ENCODE measurements around the gene XAB2. TPM values are rescaled to one million over a fixed set of nuclear protein-coding genes. Genes with fewer than 3 reads are reported as not detected.

The XAB2 gene
- total RNA-seq, 4 donors from 2014 or later, result 29.6 to 51.2 (median 31.1) TPM

DNA sequence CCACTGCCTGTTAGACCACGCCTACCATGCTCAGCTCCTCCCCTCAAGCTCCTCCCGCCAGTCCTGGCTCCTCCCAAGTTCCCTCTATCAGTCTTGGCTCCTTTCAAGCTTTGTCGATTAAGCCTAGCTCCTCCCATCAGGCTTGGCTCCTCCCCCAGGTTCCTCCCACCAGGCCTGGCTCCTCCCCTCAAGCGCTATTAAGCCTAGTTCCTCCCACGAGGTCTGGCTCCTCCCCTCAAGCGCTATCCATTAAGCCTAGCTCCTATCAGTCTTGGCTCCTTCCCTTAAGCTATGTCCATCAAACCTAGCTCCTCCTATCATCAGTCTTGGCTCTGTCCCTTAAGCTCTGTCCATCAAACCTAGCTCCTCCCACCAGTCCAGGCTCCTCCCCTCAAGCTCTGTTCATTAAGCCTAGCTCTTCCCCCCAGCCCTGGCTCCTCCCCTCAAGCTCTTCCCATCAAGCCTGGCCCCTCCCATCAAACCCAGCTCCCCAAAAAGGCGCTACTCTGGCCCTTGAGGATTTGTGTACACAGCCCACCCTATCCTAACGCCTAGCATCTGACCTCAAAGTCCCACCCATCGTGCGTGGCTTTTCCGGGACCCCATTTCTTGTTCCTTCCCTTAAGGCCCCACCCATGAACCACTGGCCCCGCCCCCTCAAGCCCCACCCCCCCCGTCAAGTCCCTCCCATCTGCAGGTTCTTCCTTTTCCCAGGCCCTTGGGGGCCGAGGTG lies 23.7 kb downstream of the XAB2 start:
- no peaks in the 10 kb centered on the region for H3K9me3 ChIP-seq
- TF ChIP-seq, protein P1, sequence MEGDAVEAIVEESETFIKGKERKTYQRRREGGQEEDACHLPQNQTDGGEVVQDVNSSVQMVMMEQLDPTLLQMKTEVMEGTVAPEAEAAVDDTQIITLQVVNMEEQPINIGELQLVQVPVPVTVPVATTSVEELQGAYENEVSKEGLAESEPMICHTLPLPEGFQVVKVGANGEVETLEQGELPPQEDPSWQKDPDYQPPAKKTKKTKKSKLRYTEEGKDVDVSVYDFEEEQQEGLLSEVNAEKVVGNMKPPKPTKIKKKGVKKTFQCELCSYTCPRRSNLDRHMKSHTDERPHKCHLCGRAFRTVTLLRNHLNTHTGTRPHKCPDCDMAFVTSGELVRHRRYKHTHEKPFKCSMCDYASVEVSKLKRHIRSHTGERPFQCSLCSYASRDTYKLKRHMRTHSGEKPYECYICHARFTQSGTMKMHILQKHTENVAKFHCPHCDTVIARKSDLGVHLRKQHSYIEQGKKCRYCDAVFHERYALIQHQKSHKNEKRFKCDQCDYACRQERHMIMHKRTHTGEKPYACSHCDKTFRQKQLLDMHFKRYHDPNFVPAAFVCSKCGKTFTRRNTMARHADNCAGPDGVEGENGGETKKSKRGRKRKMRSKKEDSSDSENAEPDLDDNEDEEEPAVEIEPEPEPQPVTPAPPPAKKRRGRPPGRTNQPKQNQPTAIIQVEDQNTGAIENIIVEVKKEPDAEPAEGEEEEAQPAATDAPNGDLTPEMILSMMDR (IDR thresholded peaks at IDR 0.05 in 4 of 5, conservative IDR thresholded peaks at IDR 0.05 in 1 of 5), result no peak
- no peak for TF ChIP-seq POLR2A (IDR thresholded peaks at IDR 0.05)
- ATAC-seq, result no peak

DNA sequence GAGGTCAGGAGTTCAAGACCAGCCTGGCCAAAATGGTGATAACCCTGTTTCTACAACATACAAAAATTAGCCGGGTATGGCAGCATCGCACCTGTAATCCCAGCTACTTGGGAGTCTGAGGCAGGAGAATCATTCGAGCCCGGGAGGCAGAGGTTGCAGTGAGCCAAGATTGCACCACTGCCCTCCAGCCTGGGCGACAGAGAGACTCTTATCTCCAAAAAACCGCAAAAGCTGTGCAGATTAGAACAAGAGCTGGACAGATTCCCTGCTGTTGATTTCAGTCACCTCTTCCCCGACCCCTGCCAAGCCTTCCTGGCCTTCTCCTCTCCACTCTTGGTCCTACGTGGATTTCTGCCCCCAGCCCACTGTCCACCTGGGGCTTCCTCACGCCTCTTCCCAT lies 25.4 kb downstream of the XAB2 start:
- DNase-seq, result no peak
- Histone ChIP-seq H3K4me3 (no peak overlapping the region), H3K27me3 (peaks cover 3 to 8% (median 6%) of the 10 kb centered on the region in 3 donors), H3K9me3 (no peaks in the 10 kb centered on the region), H3K36me3 (no peaks in the 10 kb centered on the region), H3K27ac (no peak overlapping the region), H3K4me1 (no peaks in the 10 kb centered on the region)
- TF ChIP-seq, protein P1 (IDR thresholded peaks at IDR 0.05 in 4 of 5, conservative IDR thresholded peaks at IDR 0.05 in 1 of 5), result no peak
- no peak for TF ChIP-seq POLR2A (IDR thresholded peaks at IDR 0.05)
- intact Hi-C loops (cut with DNase I; ENCODE audit: low total_unique reads), result no loop called here
- no peak for ATAC-seq
- in situ Hi-C loops (cut with MboI; ENCODE audit: low sequenced_read_pairs in 4 of 4), result no loop called here

More for the DNA sequence above, 23.7 kb downstream of the XAB2 start:
- H3K4me3 ChIP-seq, result no peak overlapping the region
- no peak for DNase-seq
- no peaks in the 10 kb centered on the region for H3K36me3 ChIP-seq
- intact Hi-C loops (cut with DNase I; ENCODE audit: low total_unique reads) (no loop called here), in situ Hi-C loops (cut with MboI; ENCODE audit: low sequenced_read_pairs in 4 of 4) (no loop called here)
- H3K27ac ChIP-seq, result no peak overlapping the region
- H3K4me1 ChIP-seq, result no peaks in the 10 kb centered on the region
- peaks cover 3 to 8% (median 6%) of the 10 kb centered on the region in 3 donors for H3K27me3 ChIP-seq

DNA sequence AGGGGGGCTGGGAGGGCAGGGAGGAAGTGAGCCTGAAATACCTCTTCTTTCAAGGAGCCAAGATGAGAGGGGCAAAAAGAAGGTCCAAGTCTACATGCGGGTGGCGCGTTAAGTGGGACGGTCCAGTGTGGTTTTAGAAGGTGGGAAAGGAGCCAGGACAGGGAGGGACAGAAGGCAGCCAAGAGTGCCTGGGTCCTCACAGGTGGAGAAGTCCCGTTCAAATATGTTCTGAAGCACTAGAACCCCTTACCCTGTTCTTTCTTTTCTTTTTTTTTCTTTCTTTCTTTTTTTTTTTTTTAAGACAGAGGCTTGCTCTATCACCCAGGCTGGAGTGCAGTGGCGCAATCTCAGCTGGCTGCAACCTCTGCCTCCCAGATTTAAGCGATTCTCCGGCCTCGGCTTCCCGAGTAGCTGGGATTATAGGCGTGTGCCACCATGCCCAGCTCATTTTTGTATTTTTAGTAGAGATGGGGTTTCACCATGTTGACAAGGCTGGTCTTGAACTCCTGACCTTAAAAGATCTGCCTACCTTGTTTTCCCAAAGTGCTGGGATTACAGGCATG lies 26.3 kb downstream of the XAB2 start:
- DNase-seq (no peak), ATAC-seq (no peak)
- no peak overlapping the region for H3K4me3 ChIP-seq
- H3K4me1 ChIP-seq, result no peaks in the 10 kb centered on the region
- TF ChIP-seq, protein P1 (IDR thresholded peaks at IDR 0.05 in 4 of 5, conservative IDR thresholded peaks at IDR 0.05 in 1 of 5), result no peak
- no peak for TF ChIP-seq POLR2A (IDR thresholded peaks at IDR 0.05)
- H3K27me3 ChIP-seq, result peaks cover 6 to 12% (median 6%) of the 10 kb centered on the region in 3 donors
- no peaks in the 10 kb centered on the region for H3K36me3 ChIP-seq
- intact Hi-C loops (cut with DNase I; ENCODE audit: low total_unique reads) (no loop called here), in situ Hi-C loops (cut with MboI; ENCODE audit: low sequenced_read_pairs in 4 of 4) (no loop called here)
- H3K27ac ChIP-seq, result no peak overlapping the region
- no peaks in the 10 kb centered on the region for H3K9me3 ChIP-seq

DNA sequence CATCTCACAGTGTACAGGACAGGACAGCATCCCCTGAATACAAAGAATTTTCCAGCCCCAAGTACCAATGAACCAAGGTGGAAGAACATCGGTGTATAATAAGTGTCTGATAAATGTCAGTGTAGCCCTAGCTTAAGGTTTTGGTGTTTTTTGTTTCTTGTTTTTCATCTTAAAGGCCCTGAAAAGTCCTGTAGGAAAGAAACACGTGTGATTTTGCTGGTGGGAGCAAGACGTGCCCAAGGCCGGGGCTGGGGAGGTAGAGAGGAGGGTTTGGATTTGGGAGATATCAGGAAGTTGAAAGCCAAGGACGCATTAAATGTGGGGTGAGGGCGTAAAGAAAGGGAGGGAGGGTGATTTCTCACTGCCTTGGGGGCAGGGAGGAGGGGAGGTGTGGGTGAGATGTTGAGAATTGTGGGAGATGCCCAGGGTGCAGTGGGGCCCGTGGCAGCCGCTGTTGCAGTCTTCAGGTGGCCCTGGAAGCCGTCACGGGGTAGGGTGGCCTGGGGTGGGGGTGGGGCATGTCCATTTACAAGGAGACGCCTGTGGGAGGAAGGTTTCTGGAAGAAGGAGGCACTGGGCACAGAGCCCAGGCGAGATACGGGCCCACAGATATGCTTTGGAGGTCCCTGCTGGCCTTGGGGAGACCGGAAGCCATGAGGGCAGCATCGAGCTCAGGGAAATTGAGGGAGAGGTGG lies 27.0 kb downstream of the XAB2 start:
- ATAC-seq, result no peak
- Histone ChIP-seq H3K4me3 (no peak overlapping the region), H3K36me3 (no peaks in the 10 kb centered on the region)

More for the DNA sequence above, 27.0 kb downstream of the XAB2 start:
- Histone ChIP-seq H3K9me3 (no peaks in the 10 kb centered on the region), H3K27me3 (peaks cover 7 to 17% (median 12%) of the 10 kb centered on the region in 3 donors), H3K4me1 (no peaks in the 10 kb centered on the region), H3K27ac (no peak overlapping the region)
- intact Hi-C loops (cut with DNase I; ENCODE audit: low total_unique reads), result no loop called here
- DNase-seq, result no peak
- in situ Hi-C loops (cut with MboI; ENCODE audit: low sequenced_read_pairs in 4 of 4), result no loop called here
- TF ChIP-seq, protein P1 (IDR thresholded peaks at IDR 0.05 in 4 of 5, conservative IDR thresholded peaks at IDR 0.05 in 1 of 5), result no peak
- no peak for TF ChIP-seq POLR2A (IDR thresholded peaks at IDR 0.05)
